Posterior vena cava (tissue), 2 donors: ENCODE measurements around the gene PTH2R. TPM values are rescaled to one million over a fixed set of nuclear protein-coding genes. Genes with fewer than 3 reads are reported as not detected.
"Not testable (repeated sequence)": the region's sequence is repeated elsewhere in the genome, so short reads cannot be mapped to it uniquely, and the experiment has no call there.

Experiments
- DNase-seq: peaks from one replicate; pipeline ENCODE4 v3.0.0-alpha.2; 2020; ENCODE audit warnings: low spot score
- intact Hi-C, 2 donors: fragments of 100-400 bp; cut with DNase I; formaldehyde crosslinking; loops; one replicate each; pipeline versions ENCODE4 v1.14.1 to v1.14.2; 2022 to 2023
- total RNA-seq, 2 donors: library from RNA; stranded (reverse); fragmentation: NEBNext Ultra II Directional; extraction: Animal tissue kit (Norgen Biotek cat#: 25700); gene quantifications; one replicate each; pipeline ENCODE4 v1.2.1, GENCODE V29; 2021
- donor health status: DM: yes; HTN: yes; CAD: no.
- donor health status: DM: yes; HTN: yes; CAD: no.

PTH2R gene
- total RNA-seq, 2 donors from 2014 or later: 0.46 TPM; not detected in 1

DNA sequence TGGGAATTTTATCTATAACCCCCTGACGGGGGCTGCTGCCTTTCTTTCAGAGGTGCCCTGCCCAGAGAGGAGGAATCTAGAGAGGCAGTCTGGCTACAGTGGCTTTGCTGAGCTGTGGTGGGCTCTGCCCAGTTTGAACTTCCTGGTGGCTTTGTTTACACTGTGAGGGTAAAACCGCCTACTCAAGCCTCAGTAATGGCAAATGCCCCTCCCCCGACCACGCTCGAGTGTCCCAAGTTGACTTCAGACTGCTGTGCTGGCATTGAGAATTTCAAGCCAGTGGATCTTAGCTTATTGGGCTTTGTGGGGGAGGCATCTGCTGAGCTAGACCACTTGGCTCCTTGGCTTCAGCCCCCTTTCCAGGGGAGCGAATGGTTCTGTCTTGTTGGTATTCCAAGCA lies 118.6 kb downstream of the PTH2R start:
- intact Hi-C loops, DNase-seq: not testable (repeated sequence)

DNA sequence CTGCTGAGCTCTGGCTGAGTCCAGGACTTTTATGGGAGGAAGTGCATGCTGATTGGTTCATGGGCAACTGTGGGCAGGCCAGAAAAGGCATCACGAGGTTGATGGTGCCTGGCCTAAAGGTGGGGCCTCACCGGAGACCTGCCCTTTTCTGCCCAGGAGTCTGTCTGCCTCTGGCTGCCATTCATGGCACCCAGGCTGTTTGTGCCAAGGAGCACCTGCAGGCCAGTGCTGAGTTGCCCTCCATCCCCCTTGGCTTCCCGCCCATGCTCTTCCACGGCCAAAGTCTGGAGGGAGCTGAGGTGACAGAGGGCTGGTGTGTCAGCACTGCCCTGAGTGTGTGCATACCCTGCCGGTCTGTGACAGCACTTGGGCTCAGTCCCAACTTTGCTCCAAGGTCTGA lies 123.2 kb downstream of the PTH2R start:
- DNase-seq: no peak
- intact Hi-C loops: no loop called here

DNA sequence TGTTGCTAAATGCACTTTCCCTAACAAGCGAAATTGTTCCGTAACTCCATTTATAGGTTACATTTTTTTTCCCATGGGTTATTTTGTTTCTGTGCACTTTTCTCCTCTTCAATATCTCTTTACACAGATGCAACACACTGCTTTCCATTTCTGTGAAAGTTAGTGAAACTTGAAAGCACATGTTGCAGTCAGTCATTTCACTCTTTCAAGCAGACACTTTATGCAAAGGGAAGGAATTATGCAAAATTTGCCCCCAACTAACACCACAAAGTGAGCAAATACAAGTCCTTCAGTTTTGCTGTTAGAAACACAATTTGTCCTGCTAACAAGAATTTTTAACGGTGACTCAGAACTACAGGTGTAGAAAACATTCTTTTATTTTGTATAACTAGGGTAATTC lies 124.8 kb downstream of the PTH2R start:
- no peak for DNase-seq
- intact Hi-C loops: no loop called here

DNA sequence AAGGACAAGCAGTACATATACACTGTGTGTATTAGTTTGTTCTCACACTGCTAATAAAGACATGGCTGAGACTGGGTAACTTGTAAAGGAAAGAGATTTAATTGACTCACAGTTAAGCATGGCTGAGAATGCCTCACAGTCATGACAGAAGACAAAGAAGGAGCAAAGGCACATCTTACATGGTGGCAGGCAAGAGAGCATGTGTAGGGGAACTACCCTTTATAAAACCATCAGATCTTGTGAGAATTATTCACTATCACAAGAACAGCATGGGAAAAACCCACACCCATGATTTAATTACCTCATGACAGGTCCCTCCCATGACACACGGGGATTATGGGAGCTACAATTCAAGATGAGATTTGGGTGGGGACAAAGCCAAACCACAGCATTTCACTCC lies 129.0 kb downstream of the PTH2R start:
- intact Hi-C loops: not testable (repeated sequence)

DNA sequence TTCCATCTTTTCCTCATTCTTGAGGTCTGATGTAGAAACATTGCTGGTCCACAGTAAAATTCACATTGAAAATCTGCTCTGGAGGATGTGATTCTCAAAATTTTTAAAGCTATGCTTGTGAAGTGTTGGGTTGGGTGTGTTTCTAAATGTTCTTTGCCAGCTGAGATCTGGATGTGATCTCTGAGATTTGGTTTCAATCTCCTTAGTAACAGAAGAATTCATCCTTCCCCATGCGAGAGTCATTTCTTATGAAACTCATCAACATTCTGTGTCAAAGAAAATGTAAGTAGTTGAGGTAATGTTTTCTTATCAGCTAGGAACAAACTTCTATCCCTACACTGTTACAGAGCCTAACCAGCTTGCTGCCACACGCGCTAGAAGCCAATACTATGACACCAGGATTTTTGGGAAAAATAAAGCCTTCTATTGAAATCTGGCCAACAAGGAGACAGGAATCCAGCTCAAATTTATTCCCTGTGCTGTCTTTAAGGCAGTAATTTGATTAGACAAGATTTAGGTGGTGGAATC lies 134.9 kb downstream of the PTH2R start:
- intact Hi-C loops: no loop called here
- no peak for DNase-seq

More for the DNA sequence above, 129.0 kb downstream of the PTH2R start:
- DNase-seq: not testable (repeated sequence)

DNA sequence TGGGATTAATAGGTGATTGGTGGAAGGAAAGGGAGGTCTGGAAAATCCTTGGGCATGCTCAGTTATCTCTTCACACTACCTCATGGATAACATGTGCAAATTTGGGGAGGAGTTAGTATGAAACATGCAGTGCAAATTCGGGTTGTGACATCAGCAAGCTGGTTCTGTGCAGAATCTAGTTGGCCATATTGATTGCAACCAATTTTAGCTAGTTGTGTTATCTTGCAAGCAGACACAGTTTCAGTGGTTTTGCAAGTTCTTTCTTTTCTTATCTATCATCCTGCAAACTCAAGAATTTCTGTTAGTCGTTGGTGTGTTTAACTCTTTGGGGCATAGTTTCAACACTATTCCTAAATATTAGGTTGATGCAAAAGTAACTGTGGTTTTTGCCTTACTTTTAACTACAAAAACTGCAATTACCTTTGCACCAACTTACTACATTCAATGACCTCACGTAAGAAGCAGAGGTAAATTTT lies 135.4 kb downstream of the PTH2R start:
- intact Hi-C loops: no loop called here
- no peak for DNase-seq

DNA sequence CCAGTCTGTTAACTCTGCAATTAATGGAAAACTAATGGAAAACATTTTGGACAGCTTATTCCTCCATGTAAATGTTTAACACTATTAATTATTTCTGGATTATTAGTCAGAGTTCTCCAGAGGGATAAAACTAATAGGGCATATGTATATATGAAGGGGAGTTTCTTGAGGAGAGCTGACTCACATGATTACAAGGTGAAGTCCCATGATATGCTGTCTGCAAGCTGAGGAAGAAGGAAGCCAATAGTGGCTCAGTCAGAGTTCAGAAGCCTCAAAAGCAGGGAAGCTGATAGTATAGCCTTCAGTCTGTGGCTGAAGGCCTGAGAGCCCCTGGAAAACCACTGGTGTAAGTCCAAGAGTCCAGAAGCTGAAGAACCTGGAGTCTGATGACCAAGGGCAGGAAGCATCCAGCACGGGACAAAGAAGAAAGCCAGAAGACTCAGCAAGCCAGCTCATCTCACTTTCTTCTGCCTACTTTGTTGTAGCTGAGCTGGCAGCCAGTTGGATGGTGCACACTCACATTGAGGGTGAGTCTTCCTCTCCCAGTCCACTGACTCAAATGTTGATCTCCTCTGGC lies 136.0 kb downstream of the PTH2R start:
- DNase-seq: no peak
- intact Hi-C loops: no loop called here

Other genes starting within 250 kb of the PTH2R start
- gene CRYGA, start 243.2 kb upstream of the PTH2R start, total RNA-seq: not detected
- not detected for gene C2orf80, start 216.8 kb upstream of the PTH2R start, total RNA-seq
- 10 to 100 TPM; 46.8 to 81.8 TPM for gene IDH1, start 151.7 kb upstream of the PTH2R start, total RNA-seq
- 10 to 100 TPM; 25.4 to 26.1 TPM for gene PIKFYVE, start 140.5 kb upstream of the PTH2R start, total RNA-seq